22Rv1 (cell line): ENCODE measurements around the gene SYNJ2BP.
"Not testable (repeated sequence)": the region's sequence is repeated elsewhere in the genome, so short reads cannot be mapped to it uniquely, and the experiment has no call there.

ENCODE experiments used
- ZFX ChIP-seq: fragments of 450-650 bp; IDR thresholded peaks from 2 replicates; pipeline ENCODE4 v1.6.1; 2017; ENCODE audit warnings: antibody characterized with exemption, borderline replicate concordance
- TF ChIP-seq, protein P1 (sequence below): fragments of 450-650 bp; IDR thresholded peaks from 2 replicates; pipeline ENCODE4 v1.5.1; 2017; ENCODE audit warnings: mild to moderate bottlenecking

DNA sequence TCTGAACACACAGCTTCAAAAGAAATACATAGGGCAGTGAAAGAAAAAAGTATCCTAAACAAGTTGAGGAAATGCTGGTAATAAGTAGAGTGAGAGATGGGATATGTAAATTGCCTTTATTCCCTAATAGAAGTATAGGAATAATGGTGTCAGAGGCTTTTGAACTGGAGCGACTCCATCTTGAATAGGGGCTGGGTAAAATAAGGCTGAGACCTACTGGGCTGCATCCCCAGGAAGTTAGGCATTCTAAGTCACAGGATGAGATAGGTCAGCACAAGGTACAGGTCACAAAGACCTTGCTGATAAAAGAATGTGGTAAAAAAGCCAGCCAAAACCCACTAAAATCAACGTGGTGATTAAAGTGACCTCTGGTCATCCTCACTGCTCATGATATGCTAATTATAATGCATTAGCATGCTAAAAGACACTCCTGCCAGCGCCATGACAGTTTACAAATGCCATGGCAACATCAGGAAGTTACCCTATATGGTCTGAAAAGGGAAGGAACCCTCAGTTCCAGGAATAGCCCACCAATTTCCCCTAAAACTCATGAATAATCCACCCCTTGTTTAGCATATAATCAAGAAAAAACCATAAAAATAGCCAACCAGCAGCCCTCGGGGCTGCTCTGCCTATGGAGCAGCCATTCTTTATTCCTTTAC lies 2.5 kb upstream of the SYNJ2BP start:
- TF ChIP-seq, protein P1, sequence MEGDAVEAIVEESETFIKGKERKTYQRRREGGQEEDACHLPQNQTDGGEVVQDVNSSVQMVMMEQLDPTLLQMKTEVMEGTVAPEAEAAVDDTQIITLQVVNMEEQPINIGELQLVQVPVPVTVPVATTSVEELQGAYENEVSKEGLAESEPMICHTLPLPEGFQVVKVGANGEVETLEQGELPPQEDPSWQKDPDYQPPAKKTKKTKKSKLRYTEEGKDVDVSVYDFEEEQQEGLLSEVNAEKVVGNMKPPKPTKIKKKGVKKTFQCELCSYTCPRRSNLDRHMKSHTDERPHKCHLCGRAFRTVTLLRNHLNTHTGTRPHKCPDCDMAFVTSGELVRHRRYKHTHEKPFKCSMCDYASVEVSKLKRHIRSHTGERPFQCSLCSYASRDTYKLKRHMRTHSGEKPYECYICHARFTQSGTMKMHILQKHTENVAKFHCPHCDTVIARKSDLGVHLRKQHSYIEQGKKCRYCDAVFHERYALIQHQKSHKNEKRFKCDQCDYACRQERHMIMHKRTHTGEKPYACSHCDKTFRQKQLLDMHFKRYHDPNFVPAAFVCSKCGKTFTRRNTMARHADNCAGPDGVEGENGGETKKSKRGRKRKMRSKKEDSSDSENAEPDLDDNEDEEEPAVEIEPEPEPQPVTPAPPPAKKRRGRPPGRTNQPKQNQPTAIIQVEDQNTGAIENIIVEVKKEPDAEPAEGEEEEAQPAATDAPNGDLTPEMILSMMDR: not testable (repeated sequence)
- not testable (repeated sequence) for TF ChIP-seq ZFX
